DMS 273 treated with DMSO at 0.1 percent for 48 hours (cell line): ENCODE results near the gene DPEP2.
"Not testable (repeated sequence)": the region's sequence is repeated elsewhere in the genome, so short reads cannot be mapped to it uniquely, and the experiment has no call there.

ENCODE experiments used
- DNase-seq: peaks from one replicate; lab custom pipeline; 2025; lab: John Stamatoyannopoulos, UW

The DPEP2 gene

GRCh38 chr16:67976205-67976604 is 23.1 kb downstream of the DPEP2 start:
- DNase-seq: no peak

- DNase-seq: no peak
Measured at GRCh38 chr16:67975321-67976105, 23.8 kb downstream of the DPEP2 start.

- DNase-seq: not testable (repeated sequence)
Measured at GRCh38 chr16:67972285-67972684, 27.0 kb downstream of the DPEP2 start.

GRCh38 chr16:67971111-67971510 is 28.2 kb downstream of the DPEP2 start:
- no peak for DNase-seq

- DNase-seq: no peak
Measured at GRCh38 chr16:67969254-67970039, 29.8 kb downstream of the DPEP2 start.

- DNase-seq: no peak
Measured at GRCh38 chr16:67968400-67969253, 30.7 kb downstream of the DPEP2 start, which contains the start of gene SLC12A4. Gene SLC12A4 (minus strand): TSS chr16:67968637. CDS start chr16:67968553, 84 bp downstream.

- no peak for DNase-seq
Measured at GRCh38 chr16:67967958-67968399, 31.3 kb downstream of the DPEP2 start.

GRCh38 chr16:67967183-67967957 is 31.9 kb downstream of the DPEP2 start:
- DNase-seq: no peak

- no peak for DNase-seq
Measured at GRCh38 chr16:67966549-67967182, 32.6 kb downstream of the DPEP2 start.

GRCh38 chr16:67965668-67966548 is 33.4 kb downstream of the DPEP2 start:
- DNase-seq: no peak

- no peak for DNase-seq
Measured at GRCh38 chr16:67964477-67965131, 34.7 kb downstream of the DPEP2 start.

GRCh38 chr16:67963662-67964321 is 35.5 kb downstream of the DPEP2 start:
- DNase-seq: no peak

GRCh38 chr16:67963292-67963661 is 36.0 kb downstream of the DPEP2 start:
- no peak for DNase-seq

GRCh38 chr16:67962135-67962534 is 37.1 kb downstream of the DPEP2 start:
- DNase-seq: no peak

- DNase-seq: peak; percentile 37
Measured at GRCh38 chr16:67961551-67961957, 37.7 kb downstream of the DPEP2 start.

GRCh38 chr16:67959536-67960329 is 39.6 kb downstream of the DPEP2 start:
- DNase-seq: no peak

GRCh38 chr16:67957622-67958021 is 41.7 kb downstream of the DPEP2 start:
- no peak for DNase-seq
